ENCODE results near the gene TEK.

Gene TEK

DNA sequence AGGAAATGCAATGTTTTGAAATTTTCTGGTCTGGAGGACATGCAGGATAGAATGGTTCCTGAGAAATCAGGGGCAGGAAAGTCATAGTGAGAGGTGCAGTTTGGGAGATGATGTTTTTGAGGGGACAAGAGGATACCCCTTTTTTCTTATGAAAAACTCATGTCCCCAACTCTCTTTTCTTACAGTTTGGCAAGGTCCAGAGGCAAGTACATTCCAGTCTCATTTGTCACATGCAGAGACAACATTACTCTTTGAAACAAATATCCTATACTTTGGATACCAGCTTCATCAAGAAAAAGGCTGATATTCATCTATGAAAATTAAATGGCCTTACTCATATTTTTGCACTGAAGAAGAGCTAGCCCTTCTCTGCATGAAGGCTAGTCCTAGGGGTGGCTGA lies 139.7 kb downstream of the TEK start:
- DNase-seq = no peak

DNA sequence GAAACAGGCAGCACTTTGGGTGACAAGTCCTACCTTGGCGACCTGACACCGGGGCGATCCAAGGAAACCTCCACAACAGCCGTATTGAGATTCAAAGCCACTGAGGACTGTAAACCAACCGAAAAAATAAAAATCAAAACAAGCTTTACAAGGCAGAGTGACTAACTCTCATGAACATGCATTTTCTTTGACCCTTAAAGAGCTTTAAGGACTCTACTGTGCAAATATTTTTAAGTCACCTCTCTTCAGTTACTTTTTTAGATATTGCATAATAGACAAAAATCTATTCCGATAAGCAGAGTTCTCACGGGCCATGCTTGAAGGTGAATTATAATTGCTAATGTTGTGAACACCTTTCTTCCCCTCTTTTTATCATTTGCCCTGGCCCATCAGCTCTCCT lies 149.6 kb downstream of the TEK start:
- no peak for DNase-seq

DNA sequence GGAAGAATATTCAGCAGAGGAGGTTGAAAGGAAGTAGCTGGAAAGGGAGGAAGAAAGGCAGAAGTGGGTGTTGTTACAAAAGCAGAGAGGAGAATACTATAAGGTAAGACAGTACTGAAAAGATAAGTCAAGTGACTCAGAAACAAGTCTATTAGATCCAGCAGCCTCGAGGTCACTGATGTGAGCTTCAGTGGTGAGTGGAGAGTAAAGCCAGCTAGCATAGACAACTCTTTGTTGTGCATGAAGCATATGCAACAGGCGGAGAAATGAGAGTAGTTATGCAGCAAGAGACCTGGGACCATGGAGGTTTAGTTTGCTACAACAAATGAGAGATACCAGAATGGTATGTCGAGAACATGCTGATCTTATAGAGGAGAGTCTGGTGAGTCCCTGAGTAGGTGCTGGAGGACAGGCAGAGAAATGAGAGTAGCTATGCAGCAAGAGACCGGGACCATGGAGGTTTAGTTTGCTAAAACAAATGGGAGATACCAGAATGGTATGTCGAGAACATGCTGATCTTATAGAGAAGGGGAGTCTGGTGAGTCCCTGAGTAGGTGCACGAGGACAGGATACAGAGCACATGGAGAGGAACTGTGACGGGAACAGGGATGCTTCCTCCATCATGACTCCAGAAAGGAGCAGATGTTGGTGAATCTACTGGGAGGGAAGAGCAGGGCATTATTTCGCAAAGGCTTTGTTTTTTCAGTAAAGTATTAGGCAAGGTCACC lies 151.9 kb downstream of the TEK start:
- DNase-seq = no peak

DNA sequence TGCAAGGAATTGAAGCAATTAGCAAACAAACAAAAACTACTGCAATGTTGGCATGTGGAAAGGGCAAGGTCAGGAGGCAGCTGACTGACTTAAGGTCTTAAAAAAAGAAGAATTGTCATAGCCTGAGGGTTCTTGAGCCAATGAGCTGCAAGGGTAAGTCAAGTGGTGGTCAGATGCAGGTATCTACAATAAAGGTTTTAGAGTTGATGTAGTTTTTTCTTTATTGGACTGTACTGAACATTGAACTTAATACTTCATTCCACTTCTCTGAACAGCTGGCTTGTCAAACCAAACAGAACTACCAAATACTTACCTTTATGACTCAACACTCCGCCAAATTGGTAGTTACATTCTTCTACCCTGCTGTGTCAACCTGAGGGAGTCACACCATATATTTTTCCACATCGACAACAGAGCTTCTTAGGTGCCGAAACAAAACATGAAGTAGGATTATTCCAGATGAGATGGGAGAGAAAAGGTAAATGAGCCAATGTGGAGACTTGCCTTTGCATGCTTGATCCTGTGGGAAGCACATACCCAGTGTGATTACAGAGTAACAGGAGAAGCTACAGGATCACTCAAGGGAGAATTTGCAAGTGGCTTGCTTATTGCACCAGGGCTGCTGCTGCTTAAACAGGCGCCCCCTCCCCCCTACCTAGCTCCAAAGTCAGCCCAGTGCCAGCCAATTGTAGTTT lies 152.6 kb downstream of the TEK start:
- DNase-seq = no peak

DNA sequence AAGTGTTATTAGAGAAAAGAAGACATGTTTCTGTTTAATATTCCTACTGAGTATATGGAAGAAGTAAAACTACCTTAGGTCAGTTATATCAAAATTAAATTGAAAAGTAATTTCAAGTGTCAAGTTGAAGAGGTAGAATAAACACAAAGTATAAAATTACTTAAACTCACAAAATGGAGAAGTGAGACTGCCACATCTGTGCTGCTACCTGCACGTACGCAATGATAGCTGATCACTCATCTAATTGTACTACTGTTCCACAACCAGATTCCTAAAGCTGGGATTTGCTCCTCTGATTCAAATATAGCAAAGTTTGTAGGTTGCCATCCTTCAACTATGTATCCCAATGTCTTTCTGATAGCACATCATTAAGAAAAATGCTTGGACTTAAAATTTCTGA lies 163.1 kb downstream of the TEK start:
- no peak for DNase-seq

DNA sequence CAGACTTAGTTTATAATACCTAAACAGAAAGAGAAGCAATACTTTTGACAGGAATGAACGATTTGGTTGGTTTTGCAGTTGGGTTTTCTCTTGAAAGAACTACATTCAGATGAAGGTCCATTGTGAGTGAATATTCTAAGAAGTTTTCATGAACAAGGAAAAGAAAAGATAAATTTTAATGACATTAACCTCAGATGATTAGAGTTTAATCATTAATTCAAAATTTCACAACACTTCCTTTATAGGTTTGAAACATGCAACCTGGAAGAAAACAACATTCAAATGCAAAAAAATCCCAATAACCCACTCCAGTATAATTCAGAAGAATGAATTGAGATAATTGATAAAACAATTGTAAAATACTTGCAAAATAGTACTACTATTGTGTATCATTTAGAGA lies 164.2 kb downstream of the TEK start:
- no peak for DNase-seq

DNA sequence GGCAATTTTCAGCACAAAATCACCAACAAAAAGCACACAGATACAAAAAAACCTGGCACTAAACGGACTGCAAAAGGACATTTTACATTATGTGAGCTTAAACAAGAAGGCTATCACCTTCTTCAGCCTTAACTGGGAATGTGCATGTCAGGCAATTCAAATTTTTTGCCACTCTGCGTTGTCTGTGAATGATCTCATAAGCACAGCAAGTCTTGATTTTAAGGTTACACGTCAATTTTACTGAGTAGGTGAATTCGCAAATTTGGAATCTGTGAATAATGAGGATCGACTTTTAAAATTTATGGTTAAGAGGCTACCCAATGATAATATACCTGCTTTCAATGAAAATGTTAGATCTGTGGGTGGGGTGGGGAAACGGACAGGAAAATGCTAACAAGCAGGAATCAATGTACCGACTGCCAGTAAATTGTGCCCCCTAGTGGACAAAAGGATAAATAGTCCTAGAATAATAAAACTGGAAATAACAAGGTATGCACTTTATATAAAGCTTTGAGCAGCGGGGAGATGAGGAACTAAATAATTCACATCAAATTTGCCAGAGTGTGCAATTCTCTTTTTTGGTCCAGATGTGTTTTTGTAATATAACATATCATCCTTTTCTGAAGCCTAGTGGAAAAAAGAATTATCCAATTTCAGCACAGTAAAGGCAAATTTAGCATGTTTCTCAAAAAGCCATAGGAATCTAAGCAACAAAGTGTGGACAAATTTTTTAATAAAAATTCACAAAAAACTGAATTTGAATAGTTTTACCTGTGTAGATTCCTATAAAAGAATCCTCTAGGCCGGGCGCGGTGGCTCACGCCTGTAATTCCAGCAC lies 167.4 kb downstream of the TEK start:
- DNase-seq = no peak

DNA sequence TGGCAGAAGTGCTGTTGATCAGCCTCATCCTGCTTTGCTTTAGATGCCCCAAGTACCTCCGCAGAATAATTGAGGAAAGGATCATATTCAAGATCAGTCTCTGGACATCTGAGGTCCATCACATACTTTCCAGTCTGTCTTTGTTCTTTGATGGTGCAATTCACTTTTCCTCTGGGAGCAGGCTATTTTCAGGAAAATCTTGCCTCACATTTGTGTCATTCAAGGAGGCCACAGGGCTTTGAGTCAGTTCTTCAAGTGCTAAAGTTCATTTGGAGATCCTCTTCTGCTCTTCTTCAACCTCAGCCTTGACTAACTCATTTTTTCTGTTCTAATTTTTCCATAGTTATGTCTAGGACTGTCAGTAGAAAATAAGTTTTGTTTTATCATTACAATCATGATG lies 169.3 kb downstream of the TEK start:
- DNase-seq = no peak

DNA sequence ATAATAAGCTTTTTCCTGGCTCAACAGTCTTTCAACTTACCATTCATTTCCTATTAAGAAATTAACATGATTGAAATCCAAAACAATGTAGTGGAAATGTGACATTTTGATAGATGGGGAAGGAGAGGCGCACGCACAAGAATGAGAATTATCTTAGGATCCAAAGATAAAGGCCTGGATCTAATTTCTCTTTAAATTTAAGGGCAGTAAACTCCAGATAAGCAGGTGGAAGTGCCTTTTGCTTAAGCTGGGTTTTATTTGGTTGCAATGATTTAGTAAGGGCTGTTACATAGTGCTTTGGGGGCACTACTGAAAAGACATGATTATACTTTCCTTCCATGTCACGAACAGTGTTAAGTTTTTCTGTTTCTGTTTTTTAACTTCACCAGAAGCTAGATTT lies 170.6 kb downstream of the TEK start:
- DNase-seq = no peak

Measured in activated CD4-positive, alpha-beta T cell treated with anti-CD3 and anti-CD28 coated beads, Interleukin-2, amount 50 U/mL, for 1 hour (primary cell).